Superior temporal gyrus (tissue), 1 donor: ENCODE results near the gene CPSF4.
"Not testable (repeated sequence)": the region's sequence is repeated elsewhere in the genome, so short reads cannot be mapped to it uniquely, and the experiment has no call there.

Experiments used
- DNase-seq: peaks from one replicate; pipeline ENCODE4 v3.0.0-alpha.2; 2016; ENCODE audit errors: extremely low spot score

The CPSF4 gene

GRCh38 chr7:99408379-99409191 is 30.2 kb upstream of the CPSF4 start, which contains the start of the genes BUD31 and PDAP1:
Gene BUD31 (plus strand): TSS chr7:99408969. CDS start chr7:99411093, 2,124 bp downstream.
Gene PDAP1 (minus strand): TSS chr7:99408597. CDS start chr7:99408548, 49 bp downstream.
- DNase-seq: peak; percentile 96

- DNase-seq: no peak
These were observed 29.6 kb upstream of the CPSF4 start for GRCh38 chr7:99409192-99409572.

- no peak for DNase-seq
These were observed 28.9 kb upstream of the CPSF4 start for GRCh38 chr7:99409806-99410205.

GRCh38 chr7:99410635-99411034 is 28.1 kb upstream of the CPSF4 start:
- DNase-seq: no peak

GRCh38 chr7:99415513-99416127 is 23.1 kb upstream of the CPSF4 start:
- DNase-seq: peak; percentile 68

- no peak for DNase-seq
These were observed 20.5 kb upstream of the CPSF4 start for GRCh38 chr7:99418260-99418659.

GRCh38 chr7:99419323-99420021 is 19.3 kb upstream of the CPSF4 start:
- no peak for DNase-seq

GRCh38 chr7:99420213-99420612 is 18.5 kb upstream of the CPSF4 start:
- no peak for DNase-seq

- no peak for DNase-seq
These were observed 17.8 kb upstream of the CPSF4 start for GRCh38 chr7:99420986-99421385.

- no peak for DNase-seq
These were observed 16.6 kb upstream of the CPSF4 start for GRCh38 chr7:99422186-99422585.

GRCh38 chr7:99422625-99423024 is 16.1 kb upstream of the CPSF4 start:
- DNase-seq: no peak

GRCh38 chr7:99424932-99425730 is 13.6 kb upstream of the CPSF4 start:
- no peak for DNase-seq

GRCh38 chr7:99428972-99429566 is 9.7 kb upstream of the CPSF4 start:
- no peak for DNase-seq

- no peak for DNase-seq
These were observed 9.0 kb upstream of the CPSF4 start for GRCh38 chr7:99429756-99430155.

GRCh38 chr7:99431756-99432540 is 6.8 kb upstream of the CPSF4 start:
- DNase-seq: not testable (repeated sequence)

- DNase-seq: no peak
These were observed 5.6 kb upstream of the CPSF4 start for GRCh38 chr7:99433158-99433557.

- DNase-seq: no peak
These were observed 684 bp upstream of the CPSF4 start for GRCh38 chr7:99437946-99438572.

- DNase-seq: no peak
These were observed 1.5 kb downstream of the CPSF4 start for GRCh38 chr7:99440195-99440594.

- DNase-seq: no peak
These were observed 7.4 kb downstream of the CPSF4 start for GRCh38 chr7:99446096-99446495.

- DNase-seq: no peak
These were observed 9.2 kb downstream of the CPSF4 start for GRCh38 chr7:99447943-99448342.
